GM18507 (cell line): ENCODE data around the gene ANKMY1.

Experiments
- DNase-seq: peaks from one replicate; pipeline ENCODE4 v3.0.0; 2011; ENCODE audit warnings: low read depth; ENCODE audit not compliant: insufficient read length; ENCODE audit errors: extremely low spot score
- FAIRE-seq: peaks from 2 replicates; lab custom pipeline; 2011; peaks lifted over from hg19 to GRCh38; lab: Jason Lieb, UNC

Gene ANKMY1, protein sequence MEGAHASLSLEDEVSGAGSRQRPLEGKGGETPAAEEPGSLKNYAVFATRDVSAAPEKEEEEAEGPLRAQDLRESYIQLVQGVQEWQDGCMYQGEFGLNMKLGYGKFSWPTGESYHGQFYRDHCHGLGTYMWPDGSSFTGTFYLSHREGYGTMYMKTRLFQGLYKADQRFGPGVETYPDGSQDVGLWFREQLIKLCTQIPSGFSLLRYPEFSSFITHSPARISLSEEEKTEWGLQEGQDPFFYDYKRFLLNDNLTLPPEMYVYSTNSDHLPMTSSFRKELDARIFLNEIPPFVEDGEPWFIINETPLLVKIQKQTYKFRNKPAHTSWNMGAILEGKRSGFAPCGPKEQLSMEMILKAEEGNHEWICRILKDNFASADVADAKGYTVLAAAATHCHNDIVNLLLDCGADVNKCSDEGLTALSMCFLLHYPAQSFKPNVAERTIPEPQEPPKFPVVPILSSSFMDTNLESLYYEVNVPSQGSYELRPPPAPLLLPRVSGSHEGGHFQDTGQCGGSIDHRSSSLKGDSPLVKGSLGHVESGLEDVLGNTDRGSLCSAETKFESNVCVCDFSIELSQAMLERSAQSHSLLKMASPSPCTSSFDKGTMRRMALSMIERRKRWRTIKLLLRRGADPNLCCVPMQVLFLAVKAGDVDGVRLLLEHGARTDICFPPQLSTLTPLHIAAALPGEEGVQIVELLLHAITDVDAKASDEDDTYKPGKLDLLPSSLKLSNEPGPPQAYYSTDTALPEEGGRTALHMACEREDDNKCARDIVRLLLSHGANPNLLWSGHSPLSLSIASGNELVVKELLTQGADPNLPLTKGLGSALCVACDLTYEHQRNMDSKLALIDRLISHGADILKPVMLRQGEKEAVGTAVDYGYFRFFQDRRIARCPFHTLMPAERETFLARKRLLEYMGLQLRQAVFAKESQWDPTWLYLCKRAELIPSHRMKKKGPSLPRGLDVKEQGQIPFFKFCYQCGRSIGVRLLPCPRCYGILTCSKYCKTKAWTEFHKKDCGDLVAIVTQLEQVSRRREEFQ

GRCh38 chr2:240557808-240558207, at the start of gene ANKMY1:
ANKMY1 (minus strand) TSS chr2:240557988; CDS start chr2:240557335, 653 bp downstream.
- DNase-seq: no peak
- FAIRE-seq: no peak

DNA sequence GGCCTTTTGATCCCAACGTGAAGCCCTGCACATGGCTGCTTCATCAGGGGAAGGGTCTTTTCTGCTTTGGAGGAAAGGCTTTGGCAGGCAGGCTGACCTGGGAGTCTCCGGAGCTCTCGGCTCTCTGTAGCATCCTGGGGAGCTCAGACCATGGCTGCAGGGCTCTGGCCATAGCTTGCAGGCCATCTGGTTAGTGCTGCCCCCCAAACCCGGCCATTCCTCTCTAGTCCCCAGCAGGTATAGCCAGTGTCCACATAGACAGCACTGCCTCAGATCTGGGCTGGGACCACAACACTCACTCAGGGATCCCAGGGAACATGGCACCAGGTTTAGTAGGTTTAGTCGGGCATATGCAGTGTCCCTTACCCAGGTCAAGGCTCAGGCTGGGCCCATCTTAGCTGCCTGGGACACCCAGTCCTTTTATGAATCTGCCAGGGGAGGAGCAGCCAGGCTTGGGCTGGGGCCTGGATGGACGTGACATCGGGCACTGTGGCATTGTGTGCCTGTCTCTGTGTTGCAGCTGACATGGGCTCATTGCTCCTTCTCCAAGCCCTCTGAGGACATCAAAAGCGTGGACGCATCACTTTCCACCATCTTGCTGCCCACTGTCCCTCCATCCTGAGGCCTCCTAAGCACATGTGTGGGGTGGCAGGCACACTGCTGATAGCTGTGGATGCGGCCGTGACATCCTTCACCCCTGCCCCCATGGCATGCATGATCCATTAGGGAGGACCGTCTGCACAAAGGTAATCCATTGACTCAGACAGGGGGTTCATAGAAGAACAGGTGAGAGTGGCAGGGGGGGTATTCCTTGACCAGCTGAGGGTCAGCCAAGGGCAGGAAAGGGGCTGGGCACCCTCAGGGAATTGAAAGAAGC, 48.3 kb upstream of the ANKMY1 start:
- no peak for FAIRE-seq
- no peak for DNase-seq

- DNase-seq (no peak), FAIRE-seq (no peak)
Measured at GRCh38 chr2:240604939-240605716, 47.3 kb upstream of the ANKMY1 start.

- DNase-seq (no peak), FAIRE-seq (no peak)
Measured at GRCh38 chr2:240604291-240604938, 46.6 kb upstream of the ANKMY1 start.

DNA sequence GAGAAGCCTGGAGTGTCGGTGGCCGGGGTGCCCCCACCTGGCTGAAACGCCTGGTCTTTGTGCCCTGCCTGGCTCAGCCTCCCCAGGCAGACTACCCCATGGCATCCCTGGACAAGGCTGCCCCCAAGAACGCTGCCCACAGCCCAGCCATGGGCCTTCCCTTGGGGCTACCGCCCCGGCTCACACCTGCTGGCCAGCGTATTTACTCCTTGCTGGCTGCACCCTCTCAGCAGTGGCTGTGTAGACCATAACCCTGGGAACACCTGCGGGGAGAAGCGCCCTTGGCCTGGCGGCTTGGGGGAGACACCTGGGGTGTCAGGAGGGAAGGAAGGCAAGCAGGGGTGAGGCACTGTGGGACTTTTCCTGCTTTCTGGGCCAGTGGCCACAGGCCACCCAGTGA, 46.1 kb upstream of the ANKMY1 start:
- DNase-seq (no peak), FAIRE-seq (no peak)

- FAIRE-seq (no peak), DNase-seq (no peak)
Measured at GRCh38 chr2:240603081-240603835, 45.5 kb upstream of the ANKMY1 start.

DNA sequence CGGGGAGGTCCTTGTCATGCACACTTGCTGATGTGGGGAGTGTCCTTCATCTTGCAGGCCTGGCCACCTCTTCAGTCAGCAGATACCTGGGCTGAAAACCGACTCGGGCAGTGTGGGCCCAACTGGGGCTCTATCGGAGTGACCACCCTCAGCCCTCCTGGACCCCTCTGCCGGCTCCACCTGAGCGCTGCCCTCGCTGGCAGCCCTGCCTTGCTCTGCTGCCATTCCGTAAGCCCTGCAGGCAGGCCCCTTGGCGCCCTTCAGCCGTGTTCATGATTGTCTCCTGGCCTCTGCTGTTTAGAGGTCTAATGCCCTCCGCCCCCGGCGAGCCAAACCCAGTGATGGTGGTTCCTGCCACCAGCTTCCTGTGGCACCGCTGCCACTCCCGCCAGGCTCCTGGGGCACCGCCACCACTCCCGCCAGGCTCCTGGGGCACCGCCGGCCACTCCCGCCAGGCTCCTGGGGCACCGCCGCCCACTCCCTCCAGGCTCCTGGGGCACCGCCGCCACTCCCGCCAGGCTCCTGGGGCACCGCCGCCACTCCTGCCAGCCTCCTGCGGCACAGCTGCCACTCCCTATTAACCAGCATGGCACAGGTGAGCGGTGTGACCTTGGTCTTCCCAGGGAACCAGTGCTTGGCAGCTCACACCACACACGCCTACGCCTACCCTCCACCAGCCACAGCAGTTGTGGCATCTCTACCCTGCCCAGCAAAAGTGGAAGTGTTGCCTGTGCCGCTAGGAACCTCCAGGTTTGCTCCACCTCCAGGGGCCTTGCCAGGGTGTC, 44.7 kb upstream of the ANKMY1 start:
- DNase-seq (no peak), FAIRE-seq (no peak)

- FAIRE-seq (no peak), DNase-seq (no peak)
Measured at GRCh38 chr2:240601831-240602160, 44.0 kb upstream of the ANKMY1 start.

DNA sequence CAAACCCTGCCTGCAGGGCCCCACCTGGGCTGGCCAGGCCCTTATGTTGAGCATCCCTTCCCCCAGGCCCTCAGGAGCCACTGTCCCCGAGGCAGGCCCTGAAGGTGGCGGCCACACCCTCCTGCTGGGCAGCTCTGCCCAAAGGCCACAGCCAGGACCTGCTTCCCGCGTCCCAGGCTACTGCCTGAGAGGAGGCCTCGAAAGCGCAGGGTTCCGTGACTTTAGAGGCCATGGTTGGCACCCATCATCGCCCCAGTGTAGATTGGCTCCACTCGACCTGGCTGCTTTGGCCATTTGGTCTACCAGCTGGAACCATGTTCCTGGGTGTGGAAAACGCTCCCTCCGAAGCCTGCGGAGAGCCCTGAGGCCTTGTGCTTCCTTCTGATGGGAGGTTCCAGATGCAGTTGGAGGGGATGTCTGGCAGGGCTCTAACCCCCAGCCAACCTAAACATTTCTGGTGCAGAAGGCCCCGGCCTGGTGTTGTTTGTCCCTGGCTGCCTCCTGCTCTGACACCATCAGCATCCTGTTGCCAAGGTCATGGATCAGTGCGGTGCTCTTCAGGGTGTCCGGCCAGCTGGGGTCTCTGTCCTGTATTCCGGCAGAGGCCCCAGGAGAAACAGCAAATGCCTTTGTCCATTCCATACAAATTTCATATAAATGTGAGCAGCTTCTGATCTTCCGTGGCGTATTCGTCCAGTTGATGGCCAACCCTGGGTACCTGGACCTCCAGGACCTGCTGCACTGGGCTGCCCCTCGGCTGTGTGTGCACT, 43.5 kb upstream of the ANKMY1 start:
- no peak for DNase-seq
- no peak for FAIRE-seq

DNA sequence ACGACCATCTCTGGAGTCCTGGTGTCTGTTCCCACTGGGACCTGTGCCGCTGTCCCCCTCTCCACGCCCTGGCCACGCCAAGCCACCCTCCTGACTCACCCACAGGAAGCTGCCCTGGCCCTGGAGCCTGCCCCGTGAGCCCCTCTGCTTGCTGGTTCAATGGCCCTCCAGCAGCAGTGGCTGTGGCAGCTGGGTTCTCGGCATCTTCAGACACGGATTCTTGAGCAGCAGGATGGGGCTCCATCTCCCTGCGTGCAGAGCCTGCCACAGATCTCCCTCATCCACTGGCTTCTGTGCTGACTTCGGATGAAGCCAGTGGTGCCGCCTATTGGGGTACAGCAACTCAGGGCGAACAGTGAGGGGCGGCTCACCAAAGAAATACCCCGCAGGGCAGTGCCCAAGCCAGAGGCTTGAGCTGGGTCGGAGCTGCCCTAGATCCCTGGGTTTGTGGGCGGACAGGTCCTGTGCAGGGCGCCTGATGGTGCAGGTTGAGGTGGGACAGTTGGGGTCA, 42.7 kb upstream of the ANKMY1 start:
- FAIRE-seq (no peak), DNase-seq (no peak)

DNA sequence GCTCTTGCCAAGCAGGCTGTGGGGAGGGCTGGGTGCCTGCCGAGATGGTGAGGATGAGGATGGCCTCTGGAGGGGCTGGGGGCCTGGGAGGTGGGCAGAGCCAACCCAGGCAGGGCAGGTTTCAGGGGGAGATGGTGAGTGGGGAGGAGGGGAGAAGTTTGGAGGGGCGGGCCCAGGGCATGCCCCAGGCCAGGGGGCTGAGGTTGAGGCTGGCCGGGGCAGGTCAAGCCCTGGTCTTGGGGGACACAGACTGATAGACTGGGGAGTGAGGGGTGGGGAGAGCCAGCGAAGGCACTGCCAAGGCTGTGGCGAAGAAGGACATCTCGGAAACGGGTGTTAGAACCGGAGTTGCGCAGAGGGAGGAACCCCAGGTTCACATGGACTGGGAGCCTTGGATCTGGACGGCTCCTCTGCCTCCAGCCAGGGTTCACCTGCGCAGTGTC, 41.4 kb upstream of the ANKMY1 start:
- no peak for DNase-seq
- FAIRE-seq: no peak

DNA sequence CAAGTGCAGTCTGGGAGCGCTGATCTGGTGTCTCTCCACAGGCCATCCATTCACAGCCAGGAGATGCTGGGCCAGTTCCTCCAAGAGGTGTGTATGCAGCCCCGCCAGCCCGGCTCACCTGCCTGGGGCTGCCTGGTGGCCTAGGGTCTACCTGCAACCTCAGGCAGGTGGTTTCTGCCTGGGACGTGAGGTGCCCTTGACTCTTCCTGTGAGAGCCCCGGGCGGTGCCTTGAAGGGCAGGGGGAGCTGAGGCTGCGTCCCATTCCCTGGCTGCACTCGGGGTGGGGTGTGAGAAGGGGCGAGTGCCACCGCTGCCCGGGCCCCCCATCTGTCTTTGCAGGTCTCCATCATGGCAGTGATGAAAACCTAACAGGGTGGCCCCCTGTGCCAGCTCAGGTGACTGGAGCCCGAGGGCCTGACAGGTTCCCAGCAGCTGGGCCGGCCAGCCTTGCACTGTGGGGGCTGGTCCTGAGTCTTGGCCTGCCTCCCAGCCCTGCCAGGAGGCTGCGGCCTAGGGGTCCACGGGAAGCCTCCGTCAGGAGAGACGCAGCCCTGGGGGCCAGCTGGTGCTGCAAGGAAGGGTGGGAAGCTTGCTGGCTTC, 40.6 kb upstream of the ANKMY1 start:
- DNase-seq (no peak), FAIRE-seq (no peak)

GRCh38 chr2:240597419-240598181, 39.8 kb upstream of the ANKMY1 start:
- DNase-seq (no peak), FAIRE-seq (no peak)

- no peak for DNase-seq
- no peak for FAIRE-seq
Measured at GRCh38 chr2:240597054-240597418, 39.2 kb upstream of the ANKMY1 start.

GRCh38 chr2:240596491-240596931, 38.7 kb upstream of the ANKMY1 start:
- FAIRE-seq: no peak
- DNase-seq: no peak
